Right cardiac atrium (tissue), 5 donors: ENCODE results near the gene ARHGAP32. TPM values are rescaled to one million over a fixed set of nuclear protein-coding genes. Genes with fewer than 3 reads are reported as not detected.

ENCODE experiments used
- ATAC-seq, 2 donors: fragments of 200-7000 bp; cut with Tn5 transposase; one replicate each; pipeline versions ENCODE4 v1.8.0 to v1.9.1; 2020; ENCODE audit warnings: moderate library complexity in 2 of 2, mild to moderate bottlenecking in 1 of 2
- DNase-seq, 3 donors: peaks; one replicate each; pipeline ENCODE4 v3.0.0-alpha.2; 2020
- H3K27ac ChIP-seq: one replicate; pipeline ENCODE4 v1.5.1; 2013; ENCODE audit warnings: mild to moderate bottlenecking, low read length, control low read depth, moderate library complexity
- H3K27me3 ChIP-seq: one replicate; pipeline ENCODE4 v1.6.1; 2013; ENCODE audit not compliant: control insufficient read depth, insufficient read depth
- H3K4me1 ChIP-seq: one replicate; pipeline ENCODE4 v1.6.1; 2013; ENCODE audit warnings: low read length; ENCODE audit not compliant: control insufficient read depth, insufficient read depth
- H3K4me3 ChIP-seq: one replicate; pipeline ENCODE4 v1.5.1; 2013; ENCODE audit warnings: low read length, control low read depth
- H3K9me3 ChIP-seq: one replicate; pipeline ENCODE4 v1.6.1; 2013; ENCODE audit warnings: low read length; ENCODE audit not compliant: control insufficient read depth
- WGBS: extraction: QIAGEN DNeasy Blood & Tissue Kit; methylation state at CpG from one replicate; pipeline ENCODE4 v1.1.7; 2013; 5-methylcytosine and 5-hydroxymethylcytosine counted together
- intact Hi-C, 4 donors: fragments of 100-400 bp; cut with DNase I; formaldehyde crosslinking; loops; one replicate each; pipeline versions ENCODE4 v1.11.0 to v1.14.0; 2022 to 2023
- long read RNA-seq, 4 donors: library from polyadenylated mRNA; unstranded; transcript quantifications; one replicate each; pipeline ENCODE4 v2.0.0, GENCODE V29; 2020 to 2021
- polyA plus RNA-seq: library from polyadenylated mRNA; stranded (reverse); fragments of 200-250 nt; gene quantifications from one replicate; pipeline ENCODE4 v1.2.3, GENCODE V29; 2013
- total RNA-seq, 4 donors: library from RNA; stranded (reverse); fragmentation: NEBNext Ultra II Directional; extraction: Animal tissue kit (Norgen Biotek cat#: 25700); gene quantifications; one replicate each; pipeline ENCODE4 v1.2.1, GENCODE V29; 2021
- donor health status: healthy with polysubstance abuse.
- donor health status: DM: no; HTN: yes; CAD: no.
- donor health status: DM: no; HTN: no; CAD: no.
- donor health status: DM: no; HTN: yes; CAD: no; lungs with severe emphysema.
- donor health status: DM: yes; HTN: yes; CAD: no.

The ARHGAP32 gene
- 10 to 100 TPM in 2 of 4 donors, 1 to 10 TPM in 2; 9.1 to 13.0 (median 11.3) TPM for total RNA-seq
- 3.5 TPM for polyA plus RNA-seq
- long read RNA-seq, donor 1, partial matches to known transcripts = 2 of 3 reads
- long read RNA-seq, donor 1, other reads (novel, unspliced or antisense) = 1 of 3 reads
- long read RNA-seq, donor 2 = 0 reads
- long read RNA-seq, donor 3, partial matches to known transcripts = 0 of 11 reads
- long read RNA-seq, donor 3, other reads (novel, unspliced or antisense) = 11 of 11 reads
- long read RNA-seq, donor 4, partial matches to known transcripts = 1 of 2 reads
- long read RNA-seq, donor 4, other reads (novel, unspliced or antisense) = 1 of 2 reads

DNA sequence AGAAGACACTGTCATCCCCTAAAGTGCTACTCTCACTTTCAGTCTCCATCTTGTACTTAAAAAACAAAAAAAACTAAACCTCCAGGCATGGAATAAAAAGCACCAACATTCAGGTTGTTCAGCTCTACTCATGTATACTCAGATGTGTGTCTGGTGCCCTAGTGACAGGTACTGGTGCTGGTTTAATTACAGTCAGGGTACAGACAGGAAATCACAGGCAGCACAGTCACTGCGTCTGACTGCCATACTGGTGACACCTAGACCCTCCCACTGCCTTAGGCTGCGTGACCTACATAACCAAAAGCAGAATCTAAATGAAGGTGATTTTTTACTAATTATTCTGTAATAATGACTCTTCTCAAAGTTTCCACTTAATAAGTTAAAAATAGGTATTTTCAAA, at the start of gene ARHGAP32:
Gene ARHGAP32, minus strand, starts transcription at position 176 of the 400 bp plus-strand sequence. Its CDS starts 127 bp downstream, at position 49.
- H3K9me3 ChIP-seq = no peaks in the 10 kb centered on the region
- intact Hi-C loops = no loop called here
- H3K27ac ChIP-seq = no peak within 1 kb of the TSS
- DNase-seq (no peak), ATAC-seq (no peak)
- 87% methylated on average over 2 of the region's 2 CpGs for WGBS
- H3K4me3 ChIP-seq = no peak within 1 kb of the TSS
- H3K27me3 ChIP-seq = no peaks in the 10 kb centered on the region
- H3K4me1 ChIP-seq = no peaks in the 10 kb centered on the region

DNA sequence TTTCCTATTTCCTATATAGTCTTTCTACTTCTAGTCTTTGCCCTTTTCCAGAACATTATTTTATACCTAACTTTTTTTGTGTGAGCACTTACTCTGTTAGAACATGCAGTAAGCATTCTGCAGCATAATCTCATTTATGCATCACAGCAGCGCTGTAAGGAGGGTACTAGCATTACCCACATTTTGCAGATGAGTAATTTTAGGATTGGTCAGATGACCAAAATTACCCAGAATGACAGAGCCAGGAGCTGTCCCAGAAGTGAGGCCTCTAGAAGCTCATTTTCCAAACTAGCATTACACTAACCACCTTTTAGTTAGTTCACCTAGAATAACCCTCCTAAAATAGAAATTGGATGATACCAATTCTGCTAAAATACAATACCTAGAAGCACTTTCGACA, 47.1 kb upstream of the ARHGAP32 start:
- Histone ChIP-seq H3K9me3 (no peaks in the 10 kb centered on the region), H3K4me3 (no peak overlapping the region), H3K4me1 (no peaks in the 10 kb centered on the region), H3K27ac (no peak overlapping the region), H3K27me3 (no peaks in the 10 kb centered on the region)
- 97% methylated on average over 2 of the region's 2 CpGs for WGBS
- DNase-seq (no peak), ATAC-seq (no peak)
- intact Hi-C loops = no loop called here

DNA sequence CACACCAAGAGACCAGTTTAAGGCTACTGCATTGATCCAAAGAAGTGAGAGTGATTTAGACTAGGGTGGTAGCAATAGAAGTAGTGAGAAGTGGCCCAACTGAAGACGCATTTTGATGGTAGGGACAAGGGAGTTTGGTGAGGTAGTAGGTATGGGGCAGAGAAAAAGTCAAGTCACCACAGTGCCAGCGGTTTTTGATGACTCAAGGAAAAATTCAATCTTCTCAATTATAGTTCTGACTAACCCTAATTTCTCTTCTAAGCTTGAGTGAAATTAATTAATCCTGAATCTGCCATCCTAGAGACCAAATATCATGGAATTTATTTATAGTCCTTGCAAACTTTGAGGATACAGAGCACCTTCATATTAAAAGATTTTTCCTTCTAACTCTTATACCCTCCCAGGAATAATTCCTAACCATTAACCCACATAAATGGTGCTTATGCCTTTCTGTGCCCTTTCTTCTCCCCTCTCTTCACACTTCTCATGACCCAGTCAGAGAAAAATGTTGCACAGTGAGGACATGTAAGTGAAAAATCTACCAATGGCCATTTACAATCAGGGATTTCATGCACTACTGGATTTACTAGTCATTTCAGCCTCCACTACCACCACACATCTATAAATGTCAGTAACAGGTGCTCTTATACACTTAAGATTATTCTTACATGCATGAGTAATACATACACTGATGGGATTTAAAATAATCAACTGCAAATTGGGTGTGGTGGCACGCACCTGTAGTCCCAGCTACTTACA, 45.9 kb upstream of the ARHGAP32 start:
- intact Hi-C loops = no loop called here
- ATAC-seq (no peak), DNase-seq (no peak)
- Histone ChIP-seq H3K9me3 (no peaks in the 10 kb centered on the region), H3K27ac (no peak overlapping the region), H3K4me1 (no peaks in the 10 kb centered on the region), H3K4me3 (no peak overlapping the region), H3K27me3 (no peaks in the 10 kb centered on the region)
- 97% methylated on average over 3 of the region's 3 CpGs for WGBS

DNA sequence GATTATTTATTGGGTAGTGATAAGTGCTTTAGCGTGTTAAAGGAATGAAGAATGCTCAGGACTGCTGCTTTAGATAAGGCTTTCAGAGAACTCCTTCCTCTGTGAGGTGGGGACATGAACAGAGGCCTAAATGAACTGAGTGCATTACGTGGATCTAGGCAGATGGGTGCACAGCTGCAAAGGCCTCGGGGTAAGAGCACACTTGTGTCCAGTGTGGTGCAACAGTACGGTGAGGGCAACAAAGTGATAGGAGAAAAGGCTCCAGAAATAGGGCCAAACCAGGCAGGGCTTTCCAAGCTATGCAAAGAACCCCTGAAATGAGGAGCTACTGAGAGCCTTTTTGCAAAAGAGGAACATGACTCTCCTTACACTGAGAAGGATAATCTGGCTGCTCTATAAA, 45.3 kb upstream of the ARHGAP32 start:
- Histone ChIP-seq H3K27ac (no peak overlapping the region), H3K4me3 (no peak overlapping the region), H3K27me3 (no peaks in the 10 kb centered on the region), H3K9me3 (no peaks in the 10 kb centered on the region), H3K4me1 (no peaks in the 10 kb centered on the region)
- DNase-seq (no peak), ATAC-seq (no peak)
- WGBS = 88% methylated on average over 4 of the region's 4 CpGs
- intact Hi-C loops = no loop called here

DNA sequence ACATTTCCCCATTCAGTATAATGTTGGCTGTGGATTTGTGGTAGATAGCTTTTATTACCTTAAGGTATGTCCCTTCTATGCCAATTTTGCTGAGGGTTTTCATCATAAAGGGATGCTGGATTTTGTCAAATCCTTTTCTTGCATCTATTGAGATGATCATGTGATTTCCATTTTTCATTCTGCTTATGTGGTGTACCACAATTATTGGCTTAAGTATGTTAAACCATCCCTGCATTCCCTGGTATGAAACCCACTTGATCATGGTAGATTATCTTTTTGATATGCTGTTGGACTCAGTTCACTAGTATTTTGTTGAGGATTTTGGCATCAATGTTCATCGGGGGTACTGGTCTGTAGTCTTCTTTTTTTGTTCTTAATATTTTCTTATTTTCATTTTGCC, 44.7 kb upstream of the ARHGAP32 start:
- no peak for ATAC-seq
- H3K9me3 ChIP-seq = no peaks in the 10 kb centered on the region
- intact Hi-C loops = no loop called here

DNA sequence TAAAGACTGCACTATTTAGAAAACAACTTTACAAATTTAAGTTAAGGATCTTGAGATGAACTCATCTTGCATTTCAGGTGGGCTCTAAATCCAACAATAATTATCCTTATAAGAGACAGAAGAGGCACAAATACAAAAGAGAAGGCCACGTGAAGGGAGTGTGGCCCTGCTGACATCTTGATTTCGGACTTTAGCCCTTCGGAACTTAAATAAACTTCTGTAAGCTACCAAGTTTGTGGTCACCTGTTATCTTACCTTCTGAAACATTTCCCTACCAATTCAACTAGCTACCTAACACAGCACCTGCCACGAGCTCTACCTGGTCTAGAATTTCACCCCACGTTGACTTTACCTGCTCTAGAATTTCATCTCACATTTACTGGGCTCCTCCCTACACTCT, 42.9 kb upstream of the ARHGAP32 start:
- no peak overlapping the region for H3K27ac ChIP-seq
- intact Hi-C loops = no loop called here
- ATAC-seq (no peak), DNase-seq (no peak)
- 93% methylated on average over 5 of the region's 5 CpGs for WGBS
- H3K4me3 ChIP-seq = no peak overlapping the region
- no peaks in the 10 kb centered on the region for H3K27me3 ChIP-seq
- no peaks in the 10 kb centered on the region for H3K4me1 ChIP-seq
- no peaks in the 10 kb centered on the region for H3K9me3 ChIP-seq

More for the DNA sequence above, 44.7 kb upstream of the ARHGAP32 start:
- Histone ChIP-seq H3K27me3 (no peaks in the 10 kb centered on the region), H3K27ac (no peak overlapping the region), H3K4me3 (no peak overlapping the region), H3K4me1 (no peaks in the 10 kb centered on the region)
- WGBS = 95% methylated on average over 1 of the region's 1 CpG
- DNase-seq = no peak

DNA sequence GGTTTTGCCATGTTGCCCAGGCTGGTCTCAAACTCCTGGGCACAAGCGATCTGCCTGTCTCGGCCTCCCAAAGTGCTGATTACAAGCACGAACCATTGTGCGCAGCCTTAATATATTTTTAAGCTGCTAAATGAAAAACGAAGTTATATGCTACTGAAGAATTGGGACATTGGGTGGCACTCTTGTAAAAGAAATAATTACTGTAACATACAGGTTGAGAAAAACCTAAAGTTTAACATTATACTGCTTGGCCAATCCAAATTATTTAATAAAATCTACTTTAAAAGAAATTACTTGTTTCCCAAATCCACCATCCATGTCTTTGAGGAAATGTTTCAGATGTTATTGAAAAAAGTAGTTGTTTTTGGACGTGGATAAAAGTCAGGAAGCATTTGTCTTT, 37.9 kb upstream of the ARHGAP32 start:
- ATAC-seq (no peak), DNase-seq (no peak)
- intact Hi-C loops = no loop called here
- Histone ChIP-seq H3K27me3 (no peaks in the 10 kb centered on the region), H3K4me1 (no peaks in the 10 kb centered on the region), H3K27ac (no peak overlapping the region), H3K9me3 (no peaks in the 10 kb centered on the region), H3K4me3 (no peak overlapping the region)
- 71% methylated on average over 6 of the region's 6 CpGs for WGBS

DNA sequence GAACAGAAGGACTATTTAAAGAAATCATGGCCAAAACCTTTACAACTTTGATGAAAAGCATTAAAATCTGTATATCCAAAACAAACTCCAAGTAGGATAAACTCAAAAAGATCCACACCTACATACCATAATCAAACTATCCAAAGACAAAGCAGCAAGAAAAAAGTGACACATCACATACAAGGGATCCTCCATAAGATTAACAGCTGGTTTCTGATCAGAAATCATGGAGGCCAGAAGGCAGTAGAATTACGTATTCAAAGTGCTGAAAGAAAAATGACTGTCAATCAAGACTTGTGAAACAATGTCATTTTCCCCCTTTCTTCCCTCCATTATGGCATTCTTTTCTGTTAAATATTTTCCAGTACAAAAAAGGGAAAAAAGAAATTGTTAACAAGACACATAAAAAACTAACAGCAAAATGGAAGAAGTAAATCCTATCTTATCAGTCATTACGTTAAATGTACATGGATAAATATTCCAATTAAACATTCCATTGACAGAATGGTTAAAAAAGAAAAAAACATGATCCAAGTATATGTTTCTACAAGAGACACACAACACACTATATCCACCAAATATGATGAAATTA, 34.2 kb upstream of the ARHGAP32 start:
- WGBS = 97% methylated on average over 2 of the region's 2 CpGs
- intact Hi-C loops = loop anchor here in 1 of 4 donors (10.0 kb wide), 1 partner anchor 98 kb away; no protein-coding TSS in a partner anchor
- H3K4me3 ChIP-seq = no peak overlapping the region
- H3K27ac ChIP-seq = no peak overlapping the region
- H3K9me3 ChIP-seq = no peaks in the 10 kb centered on the region
- DNase-seq = no peak
- H3K27me3 ChIP-seq = no peaks in the 10 kb centered on the region
- no peaks in the 10 kb centered on the region for H3K4me1 ChIP-seq
- no peak for ATAC-seq

DNA sequence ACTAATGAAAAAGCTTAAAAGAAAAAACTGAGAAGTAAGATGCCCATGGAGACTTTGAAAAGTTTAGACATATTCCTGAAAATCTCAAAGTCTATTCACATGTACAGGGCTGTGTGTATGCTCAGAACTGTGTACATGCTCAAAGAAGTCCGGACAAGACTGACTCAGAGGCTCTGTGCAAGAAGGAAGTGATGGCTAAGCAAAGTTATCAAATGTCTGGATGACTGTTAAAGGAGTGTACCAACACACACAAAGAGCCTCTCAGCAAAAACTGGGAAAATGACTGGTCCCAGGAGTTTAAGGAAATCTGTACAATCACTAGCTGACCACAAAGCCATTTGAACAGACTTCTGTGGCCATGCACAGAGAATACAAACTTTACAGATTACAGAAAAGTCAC, 33.1 kb upstream of the ARHGAP32 start:
- no peak overlapping the region for H3K4me3 ChIP-seq
- no peak for DNase-seq
- ATAC-seq = no peak
- no peak overlapping the region for H3K27ac ChIP-seq
- H3K27me3 ChIP-seq = no peaks in the 10 kb centered on the region
- no peaks in the 10 kb centered on the region for H3K9me3 ChIP-seq
- intact Hi-C loops = loop anchor here in 1 of 4 donors (10.0 kb wide), 1 partner anchor 100 kb away; no protein-coding TSS in a partner anchor
- H3K4me1 ChIP-seq = no peaks in the 10 kb centered on the region
- 91% methylated on average over 1 of the region's 1 CpG for WGBS

DNA sequence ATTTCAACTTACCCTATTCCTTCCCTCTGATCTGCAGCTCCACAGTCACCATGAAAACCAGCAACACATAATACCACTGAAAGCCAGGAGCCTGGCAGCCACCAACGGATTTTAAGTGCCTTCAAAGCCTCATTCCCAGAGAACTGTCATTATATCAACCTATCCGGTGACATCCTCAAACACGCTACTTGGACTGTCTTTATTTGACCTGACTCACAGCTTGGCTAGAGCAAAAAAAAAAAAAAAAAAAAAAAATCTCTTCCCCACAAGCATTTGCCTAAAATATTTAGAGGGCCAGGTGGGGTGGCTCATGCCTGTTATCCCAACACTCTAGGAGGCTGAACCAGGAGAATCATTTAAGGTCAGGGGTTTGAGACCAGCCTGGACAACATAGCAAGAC, 32.4 kb upstream of the ARHGAP32 start:
- DNase-seq (no peak), ATAC-seq (peak in 1 of 2 donors; percentile 48)
- H3K4me3 ChIP-seq = no peak overlapping the region
- H3K9me3 ChIP-seq = no peaks in the 10 kb centered on the region
- H3K27me3 ChIP-seq = no peaks in the 10 kb centered on the region
- intact Hi-C loops = loop anchor here in 1 of 4 donors (10.0 kb wide), 1 partner anchor 100 kb away; no protein-coding TSS in a partner anchor
- 70% methylated on average over 3 of the region's 3 CpGs for WGBS
- no peak overlapping the region for H3K27ac ChIP-seq
- no peaks in the 10 kb centered on the region for H3K4me1 ChIP-seq

DNA sequence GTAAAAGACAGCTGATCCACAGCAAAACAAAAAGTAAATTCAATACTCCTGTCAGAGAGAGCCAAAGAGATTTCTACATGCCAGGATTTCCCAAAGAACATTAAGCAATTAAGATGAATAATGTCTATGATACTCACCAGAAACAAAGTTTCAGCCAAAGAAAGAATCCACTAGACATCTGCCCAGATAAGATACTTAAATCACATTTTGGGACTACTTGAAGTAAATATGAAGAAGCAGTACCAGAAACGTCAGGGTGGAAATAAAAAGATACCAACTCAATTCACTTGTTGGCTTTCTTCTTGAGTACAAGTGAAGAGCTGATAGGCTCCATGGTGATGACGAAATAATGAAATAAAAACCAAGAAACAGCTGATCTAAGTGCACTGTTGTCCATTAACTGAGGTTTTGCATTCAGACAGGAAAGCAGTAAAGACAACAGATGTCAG, 31.6 kb upstream of the ARHGAP32 start:
- Histone ChIP-seq H3K27ac (no peak overlapping the region), H3K4me1 (no peaks in the 10 kb centered on the region), H3K27me3 (no peaks in the 10 kb centered on the region), H3K4me3 (no peak overlapping the region), H3K9me3 (no peaks in the 10 kb centered on the region)
- DNase-seq (no peak), ATAC-seq (peak; percentile 68 to 76)
- 44% methylated on average over 2 of the region's 2 CpGs for WGBS
- intact Hi-C loops = loop anchor here in 1 of 4 donors (10.0 kb wide), 1 partner anchor 101 kb away; no protein-coding TSS in a partner anchor
